Nephron progenitor cell (in vitro differentiated cells): ENCODE results near the gene FAM117A.
A peak's percentile ranks its signal among the peaks of the same experiment; 100 is the strongest.

Experiments used
- DNase-seq: peaks from one replicate; pipeline ENCODE4 v3.0.0; 2021
- H3K27ac Mint-ChIP-seq: 2 replicates; pipeline ENCODE4 v1.8.0; 2021; ENCODE audit warnings: mild to moderate bottlenecking, moderate library complexity, mixed read lengths
- H3K27me3 Mint-ChIP-seq: 2 replicates; pipeline ENCODE4 v1.8.0; 2021; ENCODE audit warnings: mild to moderate bottlenecking, low read depth, mixed read lengths; ENCODE audit not compliant: poor library complexity
- H3K36me3 Mint-ChIP-seq: 2 replicates; pipeline ENCODE4 v1.8.0; 2021; ENCODE audit warnings: low read depth, mixed read lengths
- H3K4me1 Mint-ChIP-seq: 2 replicates; pipeline ENCODE4 v1.8.0; 2021; ENCODE audit warnings: mixed read lengths
- H3K4me3 Mint-ChIP-seq: 2 replicates; pipeline ENCODE4 v1.8.0; 2021; ENCODE audit warnings: mild to moderate bottlenecking, moderate library complexity, mixed read lengths
- H3K9me3 Mint-ChIP-seq: 2 replicates; pipeline ENCODE4 v1.8.0; 2021; ENCODE audit warnings: mild to moderate bottlenecking, moderate library complexity, mixed read lengths
- CTCF ChIP-seq: fragments of 200-600 bp; sonication (generic); IDR thresholded peaks from 2 replicates; pipeline ENCODE4 v1.5.0; 2021; ENCODE audit warnings: antibody characterized with exemption

FAM117A gene

GRCh38 chr17:49783071-49783715, 19.3 kb upstream of the FAM117A start:
- peaks cover 15% of the 10 kb centered on the region for H3K4me1 Mint-ChIP-seq
- H3K36me3 Mint-ChIP-seq, result no peaks in the 10 kb centered on the region
- no peak for DNase-seq
- H3K9me3 Mint-ChIP-seq, result no peaks in the 10 kb centered on the region
- no peak overlapping the region for H3K27ac Mint-ChIP-seq
- TF ChIP-seq CTCF, result no peak
- H3K4me3 Mint-ChIP-seq, result no peak overlapping the region
- H3K27me3 Mint-ChIP-seq, result peaks cover 34% of the 10 kb centered on the region

DNA sequence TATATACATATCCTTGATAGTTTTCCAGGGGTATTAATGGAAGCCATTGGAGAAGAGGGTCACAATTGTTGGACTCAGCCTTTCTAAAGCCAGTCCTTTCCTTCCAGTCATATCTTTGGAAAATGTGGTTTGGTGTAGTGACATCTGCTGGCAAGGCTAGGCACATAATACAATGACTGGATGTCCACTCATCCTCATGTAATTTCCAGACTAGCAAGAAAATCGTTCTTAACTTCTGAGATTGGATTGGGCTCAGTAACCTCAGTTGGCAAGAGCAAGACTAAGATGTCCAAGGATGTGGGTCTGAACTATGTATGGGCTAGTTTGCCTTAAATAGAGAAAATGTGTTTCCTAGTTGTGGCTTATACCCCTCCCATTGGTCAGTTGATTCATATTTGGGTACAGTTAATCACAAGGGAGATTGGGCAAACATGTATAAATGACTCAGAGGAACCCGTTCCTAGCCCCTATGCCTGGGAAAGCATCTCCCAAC, 15.9 kb upstream of the FAM117A start:
- no peaks in the 10 kb centered on the region for H3K9me3 Mint-ChIP-seq
- no peak for DNase-seq
- peaks cover 45% of the 10 kb centered on the region for H3K27me3 Mint-ChIP-seq
- no peak overlapping the region for H3K4me3 Mint-ChIP-seq
- peaks cover 10% of the 10 kb centered on the region for H3K4me1 Mint-ChIP-seq
- H3K27ac Mint-ChIP-seq, result no peak overlapping the region
- H3K36me3 Mint-ChIP-seq, result no peaks in the 10 kb centered on the region
- peak; percentile 32 for TF ChIP-seq CTCF

- Mint-ChIP-seq H3K27ac (no peak overlapping the region), H3K9me3 (no peaks in the 10 kb centered on the region), H3K36me3 (no peaks in the 10 kb centered on the region), H3K4me3 (no peak overlapping the region), H3K27me3 (peaks cover 41% of the 10 kb centered on the region), H3K4me1 (peaks cover 10% of the 10 kb centered on the region)
- no peak for TF ChIP-seq CTCF
- no peak for DNase-seq
Observed at GRCh38 chr17:49779156-49779738, 15.3 kb upstream of the FAM117A start.

DNA sequence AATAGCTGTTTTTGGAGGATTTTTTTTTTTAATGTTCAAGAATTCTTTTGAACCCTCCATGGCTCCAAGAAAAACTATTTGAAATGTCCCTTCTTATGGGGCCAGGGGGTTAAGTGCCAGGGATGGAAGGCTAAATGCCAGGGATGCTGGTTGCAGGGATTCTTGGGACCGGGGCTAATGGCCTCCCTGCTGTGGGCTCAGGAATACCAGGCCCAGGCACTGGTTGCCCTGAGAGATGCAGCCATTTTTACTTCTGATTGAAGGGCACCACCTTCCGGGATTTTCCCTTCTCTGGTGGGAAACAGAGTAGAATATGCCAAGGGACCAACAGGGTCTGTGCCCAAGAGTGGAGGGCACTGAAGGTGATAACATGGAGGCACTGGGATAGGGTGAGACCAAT, 13.6 kb upstream of the FAM117A start:
- no peaks in the 10 kb centered on the region for H3K9me3 Mint-ChIP-seq
- peaks cover 39% of the 10 kb centered on the region for H3K27me3 Mint-ChIP-seq
- no peak for TF ChIP-seq CTCF
- peaks cover 10% of the 10 kb centered on the region for H3K4me1 Mint-ChIP-seq
- H3K4me3 Mint-ChIP-seq, result no peak overlapping the region
- no peak for DNase-seq
- no peak overlapping the region for H3K27ac Mint-ChIP-seq
- no peaks in the 10 kb centered on the region for H3K36me3 Mint-ChIP-seq

- Mint-ChIP-seq H3K9me3 (no peaks in the 10 kb centered on the region), H3K27me3 (peaks cover 43% of the 10 kb centered on the region), H3K27ac (no peak overlapping the region), H3K4me1 (peaks cover 10% of the 10 kb centered on the region), H3K36me3 (no peaks in the 10 kb centered on the region), H3K4me3 (no peak overlapping the region)
- no peak for DNase-seq
- TF ChIP-seq CTCF, result no peak
Observed at GRCh38 chr17:49776551-49777300, 12.8 kb upstream of the FAM117A start.
